Kidney tubule cell (primary cell): ENCODE data around the gene AFF2.

Experiments used
- DNase-seq: peaks from one replicate; pipeline ENCODE4 v3.0.0-alpha.2; 2018; ENCODE audit warnings: low spot score

Gene AFF2

DNA sequence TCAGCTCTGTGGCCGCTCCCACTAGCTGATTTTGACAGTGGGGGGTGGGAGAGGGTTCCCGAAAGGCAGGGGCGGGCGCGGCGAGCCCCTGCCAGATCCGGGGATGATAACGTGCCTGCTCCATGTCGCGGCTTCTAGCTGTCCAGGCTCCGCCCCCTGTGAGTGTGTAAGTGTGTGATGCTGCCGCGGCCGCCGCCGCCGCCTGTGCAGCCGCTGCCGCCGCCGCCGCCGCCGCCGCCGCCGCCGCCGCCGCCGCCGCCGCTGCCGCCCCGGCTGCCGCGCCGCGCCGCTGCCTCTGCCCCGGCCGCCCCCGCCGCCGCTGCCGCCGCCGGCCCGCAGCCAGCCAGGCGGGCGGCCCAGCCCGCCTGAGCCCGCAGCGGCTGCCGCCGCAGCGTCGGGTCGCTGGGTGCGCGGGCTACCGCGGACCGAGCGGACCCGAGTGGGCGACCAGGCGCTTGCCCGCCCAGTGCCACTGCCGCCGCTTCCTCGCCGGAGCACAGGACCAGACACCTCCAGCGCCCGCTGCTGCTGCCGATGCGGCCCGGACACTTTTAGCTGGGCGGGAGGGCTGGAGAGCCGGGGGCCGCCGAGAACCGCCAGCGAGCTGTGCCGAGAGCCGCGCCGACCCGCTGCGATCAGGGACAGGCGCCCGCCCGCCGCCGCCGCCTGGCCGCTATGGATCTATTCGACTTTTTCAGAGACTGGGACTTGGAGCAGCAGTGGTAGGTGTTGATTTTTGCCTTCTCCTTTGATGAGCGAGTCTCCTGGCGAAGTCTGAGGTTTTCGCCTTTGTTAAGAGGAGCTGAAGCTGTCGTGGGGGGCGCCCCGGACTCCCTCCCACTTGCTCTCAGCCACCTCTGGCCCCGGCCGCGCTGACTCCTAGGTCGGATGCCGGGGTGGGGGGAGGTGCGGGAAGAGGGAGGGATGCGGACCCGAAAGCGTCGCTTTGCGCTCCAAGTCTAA, at the start of gene AFF2:
Gene AFF2, plus strand, starts transcription at position 195 of the 963 bp plus-strand sequence. Its CDS starts 481 bp downstream, at position 676.
- DNase-seq = peak; percentile 39

DNA sequence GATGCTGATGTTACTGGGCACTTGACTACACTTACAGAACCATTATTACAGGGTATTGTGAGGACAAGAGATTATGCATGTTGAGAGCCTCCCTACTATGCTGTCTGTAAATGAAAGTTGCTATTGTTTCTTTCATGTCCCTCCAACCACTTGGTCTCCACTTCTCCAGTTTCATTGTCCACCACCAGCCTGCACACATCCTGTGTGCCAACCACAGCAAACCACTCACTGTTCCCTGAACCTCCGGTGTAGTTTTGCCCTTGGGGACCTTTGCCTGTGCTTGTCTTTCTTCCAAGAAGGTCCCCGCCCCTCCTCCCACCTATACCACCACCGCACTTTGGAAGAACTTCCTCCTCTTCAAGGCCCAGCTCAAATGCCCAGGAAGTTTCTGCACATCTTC, 43.1 kb upstream of the AFF2 start:
- no peak for DNase-seq

DNA sequence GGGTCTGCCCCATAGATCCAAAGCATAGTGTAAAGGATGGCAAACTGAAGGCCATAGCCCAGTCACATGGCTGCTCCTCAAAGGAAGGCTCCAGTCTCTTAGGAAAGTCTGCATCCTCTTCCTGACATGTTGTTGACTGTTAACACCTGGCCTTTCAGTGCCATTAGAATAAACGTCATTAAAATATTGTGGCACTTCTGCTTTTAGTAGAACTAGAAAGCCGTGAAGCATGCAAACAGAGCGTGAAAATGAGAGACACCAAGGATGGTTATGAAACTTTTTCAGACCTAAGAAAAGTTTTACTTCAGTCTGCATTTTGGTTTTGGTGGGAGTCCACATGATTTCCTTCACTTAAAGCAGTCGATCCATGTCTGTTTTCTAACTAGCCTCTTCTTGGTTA, 41.1 kb upstream of the AFF2 start:
- DNase-seq = no peak

DNA sequence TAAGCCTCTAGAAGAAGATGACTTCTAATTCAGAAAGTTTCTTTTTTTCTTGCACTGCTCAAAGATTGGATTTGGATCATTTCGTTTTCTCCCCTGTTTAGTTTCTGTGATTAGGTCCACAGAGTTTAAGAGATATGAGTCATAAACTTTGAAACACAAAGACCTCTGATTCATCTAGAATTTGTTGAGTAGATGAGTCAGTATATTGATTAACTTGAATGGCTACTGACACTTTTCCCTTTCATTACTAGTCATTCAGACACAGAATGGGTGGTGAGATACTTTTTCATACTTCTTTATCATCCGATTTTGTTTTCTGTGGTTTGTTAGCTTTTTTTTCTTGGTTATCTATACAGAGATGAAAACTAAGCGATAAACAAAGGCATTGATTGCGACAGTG, 34.1 kb upstream of the AFF2 start:
- DNase-seq = peak; percentile 22

DNA sequence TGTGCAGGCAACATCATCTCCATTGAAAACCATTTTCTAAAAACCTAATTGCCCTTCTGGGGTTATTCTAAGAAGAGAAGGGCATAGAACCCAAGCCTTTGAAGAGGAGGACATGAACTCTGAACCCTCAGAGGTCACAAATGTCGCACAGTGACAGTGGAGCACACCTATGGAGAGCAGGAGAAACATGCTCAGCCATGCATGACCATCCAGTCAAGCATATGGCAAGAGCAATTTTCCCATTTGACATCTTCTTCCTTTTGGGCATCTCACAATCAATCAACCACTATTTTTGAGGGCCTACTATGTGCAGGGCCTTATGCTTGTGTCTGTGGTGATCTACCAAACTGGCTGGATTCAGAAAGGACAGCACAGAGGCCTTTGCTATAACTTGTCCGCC, 30.1 kb upstream of the AFF2 start:
- no peak for DNase-seq

DNA sequence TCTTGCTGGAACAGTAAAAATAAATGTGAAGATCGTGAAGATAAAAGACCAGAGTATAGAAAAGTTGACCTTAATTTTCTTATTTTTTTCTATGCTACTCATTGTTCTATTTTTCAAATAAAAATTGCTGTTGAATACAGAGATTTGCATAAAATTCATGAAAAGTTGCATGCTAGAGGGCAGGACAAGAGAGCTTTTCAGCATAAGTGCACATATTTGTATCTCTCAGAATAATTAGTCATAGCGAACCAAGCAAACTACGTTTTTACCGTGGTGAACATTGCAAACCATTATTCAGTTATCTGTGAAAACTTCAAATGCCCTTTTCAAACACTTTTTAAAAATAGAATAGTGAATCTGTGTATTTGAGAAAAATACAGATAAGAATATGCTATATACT, 26.4 kb upstream of the AFF2 start:
- no peak for DNase-seq

DNA sequence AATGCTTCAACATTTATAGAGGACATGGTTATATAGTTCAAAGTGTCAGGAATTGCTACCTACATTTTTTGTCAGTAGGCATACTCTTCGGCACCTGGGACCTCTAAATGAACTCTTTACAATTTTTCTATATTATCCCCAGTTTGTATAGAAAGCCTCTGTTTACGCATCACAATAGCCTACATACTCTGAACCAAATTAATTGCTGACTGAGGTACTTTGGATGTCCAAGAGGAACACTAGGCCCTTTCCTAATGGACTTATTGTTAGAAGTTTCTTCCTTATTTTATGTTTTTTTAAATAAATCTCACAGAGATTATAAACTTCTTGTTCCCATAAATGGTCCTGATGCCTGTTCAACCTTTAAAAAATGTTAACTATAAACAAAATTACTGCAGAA, 8.4 kb upstream of the AFF2 start:
- DNase-seq = no peak

DNA sequence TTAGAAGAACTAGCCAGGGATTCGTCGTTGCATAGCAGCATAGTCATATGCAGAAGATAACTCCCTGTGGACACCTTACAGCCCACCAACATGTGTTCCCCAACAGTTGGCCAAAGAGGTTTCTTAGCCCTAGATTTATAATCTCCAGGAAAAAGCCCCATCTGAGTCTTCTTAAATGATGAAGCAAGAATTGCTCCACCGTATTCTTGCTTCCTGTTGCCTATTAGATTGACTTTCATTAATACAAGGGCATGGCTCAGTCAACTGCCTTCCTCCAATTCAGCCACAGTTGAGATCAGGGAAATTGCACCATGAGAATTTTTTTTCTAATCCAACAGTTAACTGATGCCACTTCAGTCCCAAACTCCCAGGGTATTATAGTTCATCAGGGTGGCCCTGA, 5.2 kb upstream of the AFF2 start:
- no peak for DNase-seq

DNA sequence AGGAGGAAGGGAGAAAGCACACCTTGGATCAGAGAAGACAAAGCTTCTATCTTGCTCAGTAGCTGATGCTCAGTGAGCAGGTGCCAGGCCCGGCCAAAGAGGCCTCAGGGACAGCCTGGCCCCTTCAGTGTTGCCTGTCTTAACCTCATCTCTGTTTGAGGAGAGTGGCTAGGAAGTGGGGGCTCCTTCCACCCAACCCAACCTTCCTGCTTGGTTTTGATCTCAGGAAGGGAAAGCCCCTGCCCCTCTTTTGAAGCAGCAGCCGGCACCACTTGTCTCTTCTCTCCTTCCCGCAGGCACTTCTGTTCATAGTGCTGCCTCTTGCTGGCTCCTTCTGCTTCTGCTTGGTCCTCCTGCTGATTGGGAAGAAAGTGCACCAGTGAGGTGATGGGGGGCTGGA, 2.4 kb upstream of the AFF2 start:
- no peak for DNase-seq

DNA sequence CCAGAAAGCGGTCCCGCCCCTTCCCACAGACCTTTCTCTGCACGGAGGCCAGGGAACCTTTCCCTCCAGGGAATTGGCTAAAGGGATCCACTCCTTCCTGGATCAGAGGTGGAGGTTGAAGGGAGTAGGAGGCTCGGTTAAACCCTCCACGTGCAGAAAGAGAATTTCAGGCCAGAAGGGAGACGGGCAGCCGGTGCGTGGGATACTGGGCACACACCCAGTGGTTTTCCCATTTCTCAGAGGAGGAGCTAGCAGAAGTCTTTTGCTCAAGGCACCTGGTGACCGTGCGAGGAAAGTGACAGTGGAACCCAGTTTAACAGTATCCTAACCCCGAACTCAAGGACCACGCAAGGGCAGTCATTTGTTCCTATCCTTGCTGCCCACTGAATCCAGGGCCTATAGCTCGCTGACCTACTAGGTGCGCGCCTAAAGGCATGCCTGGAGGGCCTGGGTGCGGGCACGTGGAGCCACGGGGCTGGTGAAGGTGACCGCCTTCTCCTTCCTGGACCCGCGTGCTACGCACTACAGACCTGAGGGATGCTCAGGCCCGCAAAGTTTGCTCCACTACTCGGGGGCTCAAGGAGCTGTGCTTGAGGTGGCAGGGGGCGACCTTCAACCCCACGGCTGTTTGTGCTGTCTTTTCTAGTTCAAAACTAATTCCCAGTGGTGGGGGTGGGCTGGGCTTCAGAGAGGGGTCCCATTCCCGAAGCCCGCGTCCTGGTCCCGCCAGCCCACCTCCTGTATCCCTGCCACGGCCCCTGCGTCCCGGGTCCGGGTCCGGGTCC, 587 bp upstream of the AFF2 start:
- DNase-seq = no peak

DNA sequence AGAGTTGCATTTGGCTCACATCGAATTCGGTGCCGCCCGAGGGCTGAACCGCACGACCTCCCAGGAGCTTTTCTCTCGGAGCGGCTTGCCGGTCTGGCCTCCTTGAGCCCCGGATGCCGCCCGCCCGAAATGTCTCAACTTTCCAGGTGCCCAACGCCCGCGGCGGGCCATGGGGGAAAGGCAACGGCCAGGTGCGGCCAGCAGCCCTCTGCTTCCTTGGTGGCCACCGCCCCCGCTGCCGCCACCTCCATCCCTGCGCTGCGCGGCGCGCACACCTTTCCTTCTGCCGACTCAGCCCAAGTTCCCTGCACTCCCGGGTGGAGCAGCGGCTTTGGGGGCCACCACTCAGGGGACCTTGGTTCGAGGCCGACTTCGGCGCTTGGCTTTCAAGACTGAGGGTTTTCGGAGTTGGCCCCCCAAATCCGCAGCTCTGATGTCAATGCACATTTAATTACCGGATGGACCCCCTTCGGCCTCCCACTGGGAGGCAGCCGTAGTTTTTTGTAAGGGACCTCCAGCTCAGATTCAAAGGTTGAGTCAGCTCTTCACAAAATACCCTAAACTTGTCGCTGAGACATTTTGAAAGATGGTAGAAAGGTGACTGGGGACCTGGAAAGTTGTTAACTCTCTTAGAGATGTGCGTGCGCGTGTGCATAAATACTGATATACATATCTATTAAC, 1.1 kb downstream of the AFF2 start:
- no peak for DNase-seq

DNA sequence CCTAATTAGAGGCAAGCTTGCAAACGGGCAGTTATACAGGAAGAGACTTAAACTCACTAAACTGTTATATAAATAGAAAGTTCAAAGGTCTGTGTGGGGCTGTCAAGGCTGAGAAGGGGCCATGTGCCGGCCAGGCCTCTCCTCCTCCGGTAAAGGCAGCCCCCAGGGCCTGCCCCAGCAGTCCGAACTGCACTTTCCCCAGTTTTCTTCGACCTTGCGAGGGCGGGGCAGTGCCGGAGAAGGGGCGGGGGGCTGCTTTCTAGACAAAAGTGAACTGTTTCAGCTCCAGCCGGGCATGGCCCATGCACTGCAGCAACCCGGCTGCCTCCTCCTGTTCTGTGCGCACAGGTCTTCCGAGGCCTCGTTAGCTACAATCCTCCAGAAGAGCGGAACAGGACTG, 4.1 kb downstream of the AFF2 start:
- no peak for DNase-seq

DNA sequence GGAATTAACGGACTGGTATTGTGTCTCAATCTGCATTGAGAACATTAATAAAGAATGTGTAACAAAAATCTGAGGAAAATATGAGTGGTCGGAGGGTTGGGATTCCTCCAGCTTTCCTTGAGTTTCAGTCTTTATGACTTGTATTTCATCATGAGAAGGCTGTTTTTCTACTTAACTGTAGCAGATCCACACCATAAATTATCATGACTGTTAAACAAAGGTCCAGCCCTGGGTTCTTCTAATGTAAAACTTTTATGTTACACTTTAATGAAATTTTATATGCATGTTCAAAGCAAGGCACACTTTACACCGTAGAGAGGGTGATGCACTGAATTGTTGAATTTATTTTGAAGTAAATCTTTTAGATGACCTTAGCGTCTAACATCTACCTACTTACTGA, 7.0 kb downstream of the AFF2 start:
- DNase-seq = no peak

DNA sequence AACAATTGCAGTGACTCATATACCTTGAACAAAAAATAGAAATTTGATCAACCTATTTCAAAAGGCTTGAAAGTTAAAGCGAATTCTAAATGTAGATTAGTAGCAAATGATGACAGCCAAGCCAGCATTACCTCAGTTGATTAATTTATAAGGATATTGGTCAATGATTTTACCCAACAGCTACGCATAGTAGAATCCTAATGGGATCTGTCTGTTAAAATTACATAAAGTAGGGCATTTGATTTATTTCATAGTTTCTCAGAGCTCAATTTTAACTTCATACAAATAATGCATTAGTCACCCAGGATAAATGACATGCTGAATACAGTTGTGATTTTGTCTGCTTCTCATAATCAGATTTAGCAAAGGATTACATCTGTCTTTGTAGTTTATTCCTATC, 12.0 kb downstream of the AFF2 start:
- DNase-seq = no peak

DNA sequence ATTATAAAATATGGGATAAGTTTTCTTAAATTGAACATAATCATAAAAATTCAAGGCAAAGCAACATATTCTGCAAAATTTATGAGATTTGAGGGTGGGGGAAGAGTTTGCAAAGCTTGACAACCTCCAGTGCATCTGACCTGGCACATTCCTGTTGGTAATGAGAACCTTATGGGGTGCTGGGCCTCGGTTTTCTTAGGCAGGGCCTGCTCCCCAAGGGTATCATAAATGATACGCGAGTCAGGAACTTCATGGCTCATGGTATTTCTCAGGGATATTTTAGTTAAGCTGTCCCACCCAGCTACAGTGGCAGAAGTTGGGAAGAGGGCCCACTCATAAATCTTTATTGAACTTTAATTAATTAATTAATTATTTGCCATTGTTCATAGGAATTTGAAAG, 13.2 kb downstream of the AFF2 start:
- DNase-seq = no peak

DNA sequence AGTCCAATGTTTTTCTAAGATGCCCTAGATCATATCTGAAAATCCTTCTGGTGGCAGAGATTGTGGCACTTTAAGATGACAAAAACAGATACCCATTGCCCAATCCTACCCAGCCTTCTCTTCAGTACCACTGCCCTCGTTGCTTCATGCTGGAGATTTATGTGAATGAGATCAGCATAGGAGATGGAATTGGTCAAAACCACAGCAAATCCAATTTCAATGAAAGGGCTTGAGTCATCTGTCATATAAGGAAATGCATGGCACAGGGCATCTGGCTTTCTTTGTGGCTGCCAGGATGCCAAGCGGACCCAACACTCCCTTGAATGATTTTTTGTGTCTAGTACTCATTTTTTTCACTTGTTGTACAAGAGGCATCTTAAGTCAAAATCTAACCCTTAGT, 16.8 kb downstream of the AFF2 start:
- peak; percentile 40 for DNase-seq

DNA sequence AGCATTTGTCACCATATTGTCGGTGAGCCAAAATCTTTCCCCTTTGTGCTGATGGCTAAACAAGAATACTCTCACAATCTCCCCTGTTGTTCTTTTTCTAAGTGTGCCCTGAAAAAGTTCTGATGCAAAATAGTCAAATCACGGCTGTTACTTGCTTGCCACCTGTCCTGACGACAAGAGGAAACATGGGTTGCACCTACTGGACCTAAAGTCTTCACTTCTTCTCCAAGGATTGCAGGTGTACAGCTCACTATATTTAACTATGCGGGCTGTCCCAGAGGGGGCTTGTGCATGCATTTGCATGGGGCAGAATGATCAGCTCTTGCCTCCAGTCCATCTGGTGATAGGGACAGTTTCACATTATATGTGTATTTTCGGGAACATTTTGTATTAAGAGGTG, 21.6 kb downstream of the AFF2 start:
- no peak for DNase-seq

DNA sequence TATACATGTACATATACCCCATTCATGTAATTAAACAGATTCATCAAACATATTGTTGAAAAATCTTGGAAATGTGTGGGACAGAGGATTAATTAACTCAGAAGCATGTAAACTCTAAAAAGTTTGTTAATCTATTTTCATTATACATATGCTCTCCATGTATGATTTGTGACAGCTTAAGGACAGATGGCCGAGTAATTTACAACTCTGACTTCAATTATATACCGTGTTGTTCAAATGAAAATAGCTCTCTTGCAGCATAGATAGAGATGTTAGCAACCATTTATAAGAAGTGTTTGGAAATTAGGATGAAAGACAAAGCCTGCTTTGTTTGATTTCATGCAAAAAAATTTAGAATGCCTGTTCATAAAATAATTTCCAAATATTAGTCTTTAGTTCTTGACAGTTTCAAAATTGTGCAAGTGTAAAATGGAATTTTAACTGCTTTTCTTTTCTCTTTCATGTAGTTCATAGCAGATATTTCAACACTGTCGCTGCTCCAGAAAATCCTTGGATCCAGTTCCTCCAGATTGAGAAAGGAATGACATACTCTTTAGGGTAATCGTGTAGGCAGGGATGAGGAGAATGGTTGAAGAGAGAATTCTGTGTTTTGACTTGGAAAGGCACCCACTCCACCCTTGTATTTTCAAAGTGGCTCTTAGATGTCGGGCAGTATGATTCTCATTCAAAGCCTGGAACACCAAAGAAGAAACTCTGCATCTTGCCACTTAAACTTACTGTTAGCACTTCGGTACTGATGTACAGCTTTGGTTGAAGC, 23.1 kb downstream of the AFF2 start:
- DNase-seq = no peak

DNA sequence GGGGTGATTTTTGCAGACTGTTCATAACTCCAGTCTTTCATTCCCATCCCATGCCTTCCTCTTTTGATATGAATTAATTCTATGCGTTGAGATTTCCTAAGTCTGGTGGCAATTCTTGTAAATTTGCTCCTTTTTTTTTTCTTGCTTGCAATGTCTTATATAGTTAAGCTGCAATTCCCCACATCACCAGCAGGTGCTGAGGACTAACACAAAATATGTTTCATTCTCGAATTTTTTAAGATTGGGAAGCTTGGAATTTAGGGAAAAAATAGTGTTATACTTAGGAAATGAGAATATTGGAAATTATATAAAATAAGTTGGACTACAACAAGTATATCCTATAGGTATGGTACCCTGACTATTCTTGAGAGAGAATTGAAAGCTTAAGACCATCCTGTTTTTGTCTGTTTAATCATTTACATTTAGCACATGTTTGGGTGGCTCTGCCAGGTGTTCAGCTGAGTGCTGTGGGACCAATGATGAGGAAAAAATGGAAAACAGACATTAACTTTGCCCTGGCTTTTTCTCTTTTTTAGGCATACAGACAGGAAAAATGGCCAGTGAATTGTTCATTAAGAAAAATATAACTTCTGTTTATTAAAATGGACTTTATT, 30.2 kb downstream of the AFF2 start:
- DNase-seq = peak; percentile 30

DNA sequence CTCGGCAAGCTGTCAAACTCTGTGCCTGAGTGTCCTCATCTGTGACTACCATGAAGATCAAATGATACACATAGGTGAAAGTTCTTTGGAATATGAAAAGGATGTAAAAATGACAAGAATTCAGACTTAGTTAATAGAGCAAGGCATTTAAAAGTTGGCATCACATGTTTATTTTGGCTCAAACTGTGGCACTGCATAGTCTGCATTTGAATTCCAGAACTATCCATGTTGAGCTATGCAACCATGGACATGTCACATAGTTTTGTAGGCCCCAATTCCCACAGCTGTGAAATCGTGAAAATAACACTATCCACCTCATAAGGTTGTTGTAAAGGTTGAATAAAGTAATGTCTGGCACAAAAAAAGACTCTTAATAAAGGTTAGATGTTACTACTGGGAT, 33.9 kb downstream of the AFF2 start:
- DNase-seq = no peak

DNA sequence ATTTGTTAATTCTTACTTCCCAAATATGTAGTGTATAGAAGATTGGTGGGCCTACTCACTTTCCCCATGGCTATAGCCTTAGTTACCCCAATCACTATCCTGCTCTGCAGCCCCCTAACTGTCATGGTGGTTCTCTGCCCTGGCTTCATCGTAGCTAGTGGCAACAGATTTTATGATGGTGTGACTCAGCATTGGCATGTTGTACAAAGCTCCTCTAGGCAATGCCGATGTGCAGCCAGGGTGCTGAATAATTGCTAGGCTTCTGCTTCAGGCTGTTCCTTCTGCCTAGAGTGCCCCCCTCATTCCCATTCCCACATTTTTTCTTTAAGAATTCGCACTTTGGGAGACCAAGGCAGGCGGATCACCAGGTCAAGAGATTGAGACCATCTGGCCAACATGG, 35.2 kb downstream of the AFF2 start:
- DNase-seq = no peak
